Lung (tissue), 12 donors: ENCODE measurements around the gene RRP8. TPM values are rescaled to one million over a fixed set of nuclear protein-coding genes. Genes with fewer than 3 reads are reported as not detected.

Experiments used
- ATAC-seq: fragments of 200-7000 bp; cut with Tn5 transposase; one replicate; pipeline ENCODE4 v1.9.1; 2020; ENCODE audit warnings: moderate number of reproducible peaks; ENCODE audit not compliant: insufficient read depth, low FRiP score
- DNase-seq, 3 donors: peaks; one replicate each; pipeline ENCODE4 v3.0.0-alpha.2; 2013 to 2017
- H3K27ac ChIP-seq, 2 donors: one replicate each; pipeline ENCODE4 v1.5.1; 2013; ENCODE audit warnings: mild to moderate bottlenecking in 2 of 2, moderate library complexity in 2 of 2, control low read depth in 1 of 2, inconsistent platforms in 1 of 2, low read depth in 1 of 2, low read length in 1 of 2
- H3K27me3 ChIP-seq, 3 donors: one replicate each; pipeline ENCODE4 v1.5.1; 2013; ENCODE audit warnings: low read length in 2 of 3; ENCODE audit not compliant: control insufficient read depth in 3 of 3, insufficient read depth in 3 of 3
- H3K36me3 ChIP-seq, 4 donors: one replicate each; pipeline ENCODE4 v1.5.1; 2013; ENCODE audit warnings: low read length in 4 of 4, mild to moderate bottlenecking in 1 of 4, moderate library complexity in 1 of 4; ENCODE audit not compliant: control insufficient read depth in 4 of 4, insufficient read depth in 4 of 4
- H3K4me1 ChIP-seq, 5 donors: one replicate each; pipeline ENCODE4 v1.5.1; 2013; ENCODE audit warnings: low read length in 5 of 5, mild to moderate bottlenecking in 2 of 5, moderate library complexity in 1 of 5; ENCODE audit not compliant: control insufficient read depth in 5 of 5, insufficient read depth in 5 of 5
- H3K4me3 ChIP-seq: one replicate; pipeline ENCODE4 v1.5.1; 2013; ENCODE audit warnings: mild to moderate bottlenecking, control low read depth, moderate library complexity
- H3K9ac ChIP-seq, 2 donors: one replicate each; pipeline ENCODE4 v1.5.1; 2013; ENCODE audit warnings: low read length in 2 of 2, control low read depth in 1 of 2; ENCODE audit not compliant: insufficient read depth in 1 of 2
- H3K9me3 ChIP-seq, 4 donors: one replicate each; pipeline ENCODE4 v1.5.1; 2013; ENCODE audit warnings: low read length in 3 of 4, mild to moderate bottlenecking in 1 of 4, moderate library complexity in 1 of 4; ENCODE audit not compliant: control insufficient read depth in 4 of 4, insufficient read depth in 3 of 4
- WGBS, 2 donors: extraction: QIAGEN DNeasy Blood & Tissue Kit; methylation state at CpG; one replicate each; pipeline ENCODE4 v1.1.7; 2013; 5-methylcytosine and 5-hydroxymethylcytosine counted together
- polyA plus RNA-seq, 2 donors: library from polyadenylated mRNA; stranded (reverse); fragments of 200-250 nt; gene quantifications; one replicate each; pipeline ENCODE4 v1.2.1, GENCODE V29; 2013
- total RNA-seq, 2 donors: library from RNA; depleted of rRNA in 1 of 2; stranded (reverse); fragments of >200 nt in 1 of 2; gene quantifications; one replicate each; pipeline ENCODE4 v1.2.1, GENCODE V29; 2014 to 2021
- TF ChIP-seq, protein P1 (sequence below): IDR thresholded peaks from 2 replicates; pipeline ENCODE4 v1.5.1; 2012; ENCODE audit warnings: mild to moderate bottlenecking; ENCODE audit errors: control extremely low read depth, extremely low read depth
- donor health status: control.
- donor health status: control.
- donor health status: Bipolar disorder and iron deficiency.
- donor health status: healthy.
- donor health status: DM: yes; HTN: yes; CAD: no.

RRP8 gene
- total and polyA plus RNA-seq, 4 donors: 15.0 to 19.1 (median 16.8) TPM

DNA sequence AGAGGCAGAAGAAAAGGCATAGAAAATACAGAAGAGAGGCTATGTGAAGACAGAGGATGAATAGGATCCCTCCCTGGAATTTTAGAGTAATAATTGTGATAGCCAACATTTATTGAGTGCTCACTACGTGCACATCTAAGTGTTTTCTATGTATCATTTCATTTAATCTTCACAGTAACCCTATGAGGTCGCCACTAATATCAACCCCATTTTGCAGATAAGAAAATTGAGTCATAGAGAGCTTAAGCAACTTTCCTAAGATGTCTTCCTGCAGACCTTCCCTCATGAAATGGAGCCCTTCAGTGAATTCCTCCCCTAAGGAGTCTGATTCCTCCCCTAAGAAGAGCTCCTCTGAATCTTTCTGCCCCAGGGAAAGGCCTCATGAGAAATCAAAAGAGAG, 38.1 kb downstream of the RRP8 start:
- Histone ChIP-seq H3K4me3 (no peak overlapping the region), H3K9me3 (no peaks in the 10 kb centered on the region), H3K4me1 (peaks cover 4 to 11% (median 7%) of the 10 kb centered on the region in 5 donors), H3K27me3 (no peaks in the 10 kb centered on the region), H3K9ac (no peak overlapping the region), H3K27ac (no peak overlapping the region), H3K36me3 (peaks cover 0 to 9% (median 0%) of the 10 kb centered on the region in 4 donors)
- ATAC-seq: no peak
- no peak for DNase-seq
- TF ChIP-seq, protein P1, sequence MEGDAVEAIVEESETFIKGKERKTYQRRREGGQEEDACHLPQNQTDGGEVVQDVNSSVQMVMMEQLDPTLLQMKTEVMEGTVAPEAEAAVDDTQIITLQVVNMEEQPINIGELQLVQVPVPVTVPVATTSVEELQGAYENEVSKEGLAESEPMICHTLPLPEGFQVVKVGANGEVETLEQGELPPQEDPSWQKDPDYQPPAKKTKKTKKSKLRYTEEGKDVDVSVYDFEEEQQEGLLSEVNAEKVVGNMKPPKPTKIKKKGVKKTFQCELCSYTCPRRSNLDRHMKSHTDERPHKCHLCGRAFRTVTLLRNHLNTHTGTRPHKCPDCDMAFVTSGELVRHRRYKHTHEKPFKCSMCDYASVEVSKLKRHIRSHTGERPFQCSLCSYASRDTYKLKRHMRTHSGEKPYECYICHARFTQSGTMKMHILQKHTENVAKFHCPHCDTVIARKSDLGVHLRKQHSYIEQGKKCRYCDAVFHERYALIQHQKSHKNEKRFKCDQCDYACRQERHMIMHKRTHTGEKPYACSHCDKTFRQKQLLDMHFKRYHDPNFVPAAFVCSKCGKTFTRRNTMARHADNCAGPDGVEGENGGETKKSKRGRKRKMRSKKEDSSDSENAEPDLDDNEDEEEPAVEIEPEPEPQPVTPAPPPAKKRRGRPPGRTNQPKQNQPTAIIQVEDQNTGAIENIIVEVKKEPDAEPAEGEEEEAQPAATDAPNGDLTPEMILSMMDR: no peak
- 67 to 95% methylated on average over 2 of the region's 2 CpGs for WGBS, 2 donors

- Histone ChIP-seq H3K27ac (no peak overlapping the region), H3K4me1 (peaks cover 3 to 7% (median 5%) of the 10 kb centered on the region in 5 donors), H3K9me3 (no peaks in the 10 kb centered on the region), H3K9ac (no peak overlapping the region), H3K36me3 (peaks cover 0 to 9% (median 0%) of the 10 kb centered on the region in 4 donors), H3K27me3 (no peaks in the 10 kb centered on the region), H3K4me3 (no peak overlapping the region)
- ATAC-seq (no peak), DNase-seq (no peak)
- WGBS, 2 donors: 92 to 93% methylated on average over 10 of the region's 10 CpGs
- TF ChIP-seq, protein P1: no peak
Observed at GRCh38 chr11:6563667-6564066, 39.7 kb downstream of the RRP8 start.

DNA sequence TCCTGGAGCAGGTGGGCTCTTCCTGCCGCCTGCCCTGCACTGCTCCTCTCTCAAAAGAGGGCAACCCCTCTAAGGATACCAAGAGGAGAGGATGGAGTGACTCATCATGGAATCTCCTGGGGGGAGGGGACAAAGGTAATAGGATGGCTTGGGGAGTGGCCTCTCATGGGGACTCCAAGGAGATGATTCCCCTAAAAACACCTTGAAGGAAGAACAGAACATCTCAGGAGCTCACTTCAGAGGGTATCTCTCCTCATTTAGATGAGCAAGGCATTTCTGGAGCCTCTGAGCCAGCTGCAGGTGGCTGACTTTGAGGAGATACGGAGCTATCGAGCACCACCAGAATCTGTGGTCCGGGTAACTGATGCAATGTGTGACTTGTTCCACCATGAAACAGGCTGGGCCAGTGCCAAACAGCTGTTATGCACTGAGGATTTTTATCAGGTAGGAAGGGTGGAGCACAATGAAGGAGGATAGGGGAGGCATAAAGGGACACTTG, 40.2 kb downstream of the RRP8 start:
- ATAC-seq: no peak
- Histone ChIP-seq H3K9ac (no peak overlapping the region), H3K36me3 (peaks cover 0 to 9% (median 0%) of the 10 kb centered on the region in 4 donors), H3K27me3 (no peaks in the 10 kb centered on the region), H3K4me1 (peaks cover 0 to 2% (median 0%) of the 10 kb centered on the region in 5 donors), H3K27ac (no peak overlapping the region), H3K9me3 (no peaks in the 10 kb centered on the region), H3K4me3 (no peak overlapping the region)
- TF ChIP-seq, protein P1: no peak
- 94 to 95% methylated on average over 4 of the region's 4 CpGs for WGBS, 2 donors
- DNase-seq: no peak

DNA sequence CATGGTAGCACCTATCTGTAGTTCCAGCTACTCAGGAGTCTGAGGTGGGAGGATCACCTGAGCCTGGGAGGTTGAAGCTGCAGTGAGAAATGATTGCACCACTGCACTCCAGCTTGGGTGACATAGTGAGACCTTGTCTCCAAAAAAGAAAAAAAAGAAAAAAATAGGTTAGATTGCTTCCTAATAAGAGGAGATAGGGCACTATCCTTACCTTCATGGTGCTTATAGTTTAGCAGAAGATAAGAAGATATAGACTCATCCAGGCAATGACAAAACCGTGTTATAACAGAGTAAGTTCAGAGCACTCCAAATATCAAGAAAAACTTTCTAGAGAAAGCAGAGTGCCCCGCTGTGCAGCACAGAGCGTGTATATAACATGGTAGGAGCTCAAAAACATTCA, 42.1 kb downstream of the RRP8 start:
- Histone ChIP-seq H3K36me3 (peaks cover 0 to 12% (median 0%) of the 10 kb centered on the region in 4 donors), H3K9me3 (no peaks in the 10 kb centered on the region), H3K9ac (no peak overlapping the region), H3K4me3 (no peak overlapping the region), H3K4me1 (no peaks in the 10 kb centered on the region), H3K27ac (no peak overlapping the region), H3K27me3 (no peaks in the 10 kb centered on the region)
- WGBS, 2 donors: 92 to 95% methylated on average over 3 of the region's 3 CpGs
- TF ChIP-seq, protein P1: no peak
- ATAC-seq: no peak
- DNase-seq: no peak
